ENCODE results near the gene ZBTB5. TPM values are rescaled to one million over a fixed set of nuclear protein-coding genes. Genes with fewer than 3 reads are reported as not detected.
A peak's percentile ranks its signal among the peaks of the same experiment; 100 is the strongest.

ZBTB5 gene
- total and polyA plus RNA-seq, 2 of the 13 experiments (the other 11 are each of a cell fraction or from before 2014, with no cell fraction given), result 12.5 to 20.5 TPM

- TF ChIP-seq NFAT5 (CRISPR knock-in tag; IDR thresholded peaks at IDR 0.05), result no peak
- no peak for TF ChIP-seq ZNF878 (CRISPR knock-in tag; IDR thresholded peaks at IDR 0.05)
- TF ChIP-seq NR2C2 (CRISPR knock-in tag; IDR thresholded peaks at IDR 0.05; ENCODE audit: borderline replicate concordance), result no peak
- peak; percentile 25 for TF ChIP-seq HDAC1 (CRISPR knock-in tag; IDR thresholded peaks at IDR 0.05)
- TF ChIP-seq HBP1 (CRISPR knock-in tag; IDR thresholded peaks at IDR 0.05; ENCODE audit: low read depth), result no peak
- TF ChIP-seq SAFB2 (CRISPR knock-in tag; IDR thresholded peaks at IDR 0.05; ENCODE audit: borderline replicate concordance, low read depth), result no peak
- TF ChIP-seq HNF4G (IDR thresholded peaks at IDR 0.05; ENCODE audit: borderline replicate concordance, low read depth, low read length), result peak; percentile 7; the same call in 1 of the 2 replicates
- no peak for TF ChIP-seq HNF4G (CRISPR knock-in tag; IDR thresholded peaks at IDR 0.05; ENCODE audit: borderline replicate concordance, low read depth)
- TF ChIP-seq ZC3H4 (CRISPR knock-in tag; IDR thresholded peaks at IDR 0.05; ENCODE audit: borderline replicate concordance), result 0 out of 2 replicates have a peak, but pooled peaks have one; percentile 33
- TF ChIP-seq NCOA2 (CRISPR knock-in tag; IDR thresholded peaks at IDR 0.05), result peak; percentile 15; the same call in 1 of the 2 replicates
- TF ChIP-seq ZNF264 (CRISPR knock-in tag; IDR thresholded peaks at IDR 0.05), result no peak
- peak; percentile 65; the same call in 1 of the 2 replicates for TF ChIP-seq KDM5B (CRISPR knock-in tag; IDR thresholded peaks at IDR 0.05; ENCODE audit: borderline replicate concordance)
- peak; percentile 72; the same call in 1 of the 2 replicates for TF ChIP-seq ZNF446 (CRISPR knock-in tag; IDR thresholded peaks at IDR 0.05)
- TF ChIP-seq NFYB (CRISPR knock-in tag; IDR thresholded peaks at IDR 0.05), result no peak
- no peak for TF ChIP-seq HDAC6 (IDR thresholded peaks at IDR 0.05; ENCODE audit: low read depth, low read length)
- no peak for TF ChIP-seq ZNF17 (CRISPR knock-in tag; IDR thresholded peaks at IDR 0.05)
- TF ChIP-seq ZNF414 (CRISPR knock-in tag; IDR thresholded peaks at IDR 0.05), result no peak
- TF ChIP-seq ISX (CRISPR knock-in tag; conservative IDR thresholded peaks at IDR 0.05), result no peak
- TF ChIP-seq ZFAT (CRISPR knock-in tag; conservative IDR thresholded peaks at IDR 0.05), result no peak
- no peak for TF ChIP-seq TERF1 (CRISPR knock-in tag; IDR thresholded peaks at IDR 0.05)
- no peak for TF ChIP-seq GPN1 (CRISPR knock-in tag; IDR thresholded peaks at IDR 0.05; ENCODE audit: borderline replicate concordance)
- TF ChIP-seq ZBTB42 (CRISPR knock-in tag; IDR thresholded peaks at IDR 0.05), result no peak
These were observed 923 bp upstream of the ZBTB5 start (continued) for GRCh38 chr9:37466037-37466709.

All from HepG2 (cell line).